Gastroesophageal sphincter (tissue), 3 donors: ENCODE results near the gene RAP1GAP2.

Experiments used
- CTCF ChIP-seq, 4 experiments: fragments of 200-600 bp in 2 of 4; fragments of 450-650 bp in 2 of 4; sonication (generic) in 1 of 4; IDR thresholded peaks; one replicate each; pipeline ENCODE4 v1.5.1; 2017 to 2019; ENCODE audit warnings: antibody characterized with exemption in 4 of 4, mild to moderate bottlenecking in 2 of 4, moderate library complexity in 2 of 4
- POLR2A ChIP-seq, 2 donors: fragments of 450-650 bp; IDR thresholded peaks; one replicate each; pipeline ENCODE4 v1.6.1; 2017; ENCODE audit warnings: antibody characterized with exemption in 2 of 2, mild to moderate bottlenecking in 2 of 2, moderate library complexity in 1 of 2

GRCh38 chr17:3034578-3034920 is 238.3 kb downstream of the RAP1GAP2 start:
- TF ChIP-seq CTCF (IDR thresholded peaks at IDR 0.05) (no peak), POLR2A (IDR thresholded peaks at IDR 0.05) (no peak)
